Gastrocnemius medialis (tissue), 4 donors: ENCODE results near the gene LPIN3. TPM values are rescaled to one million over a fixed set of nuclear protein-coding genes. Genes with fewer than 3 reads are reported as not detected.
A peak's percentile ranks its signal among the peaks of the same experiment; 100 is the strongest.

Source experiments
- ATAC-seq, 2 donors: fragments of 150-250 bp; one replicate each; pipeline ENCODE4 v1.9.1; 2016
- DNase-seq, 2 donors: peaks; one replicate each; pipeline ENCODE4 v3.0.0-alpha.2; 2019
- H3K27ac ChIP-seq, 4 donors: fragments of 200-600 bp; sonication (generic); 1 replicate in 1 of 4; 2 replicates in 3 of 4; pipeline ENCODE4 v1.5.1; 2016 to 2018; ENCODE audit warnings: mild to moderate bottlenecking in 2 of 4, moderate library complexity in 1 of 4
- H3K27me3 ChIP-seq, 3 donors: fragments of 200-600 bp; sonication (generic) in 2 of 3; 1 replicate in 1 of 3; 2 replicates in 2 of 3; pipeline versions ENCODE4 v1.5.1 to v1.6.0; 2016 to 2019; ENCODE audit warnings: mild to moderate bottlenecking in 1 of 3, moderate library complexity in 1 of 3
- H3K36me3 ChIP-seq, 2 donors: fragments of 200-600 bp; sonication (generic) in 1 of 2; one replicate each; pipeline ENCODE4 v1.5.1; 2017 to 2018
- H3K4me1 ChIP-seq, 2 donors: fragments of 200-600 bp; sonication (generic) in 1 of 2; one replicate each; pipeline ENCODE4 v1.5.1; 2016 to 2017; ENCODE audit warnings: mild to moderate bottlenecking in 2 of 2
- H3K4me3 ChIP-seq, 4 donors: fragments of 200-600 bp; sonication (generic) in 3 of 4; 1 replicate in 1 of 4; 2 replicates in 3 of 4; pipeline ENCODE4 v1.5.1; 2016 to 2019; ENCODE audit warnings: mild to moderate bottlenecking in 2 of 4
- H3K9me3 ChIP-seq, 3 donors: fragments of 200-600 bp; sonication (generic) in 2 of 3; 1 replicate in 1 of 3; 2 replicates in 2 of 3; pipeline ENCODE4 v1.5.1; 2016 to 2019
- POLR2A ChIP-seq, 2 donors: fragments of 450-650 bp; IDR thresholded peaks; one replicate each; pipeline ENCODE4 v1.6.1; 2017; ENCODE audit warnings: antibody characterized with exemption in 2 of 2, mild to moderate bottlenecking in 2 of 2, moderate library complexity in 2 of 2
- in situ Hi-C, 4 donors: fragments of 200-750 bp; cut with MboI; loops; one replicate each; pipeline versions ENCODE4 v1.15.0 to v1.8.0; 2017; ENCODE audit warnings: low sequenced_read_pairs in 4 of 4
- intact Hi-C: fragments of 100-400 bp; cut with DNase I; formaldehyde crosslinking; loops from one replicate; pipeline ENCODE4 v1.15.1; 2023; ENCODE audit warnings: low total_unique reads
- total RNA-seq, 4 donors: library from RNA; depleted of rRNA; stranded (reverse); fragments of >200 nt; gene quantifications; one replicate each; pipeline versions ENCODE4 v1.1.0 to v1.2.3, GENCODE V29; 2016
- TF ChIP-seq, protein P1 (sequence below), 5 experiments: fragments of 450-650 bp in 3 of 5; fragments of 200-600 bp in 2 of 5; sonication (generic) in 2 of 5; IDR thresholded peaks in 4 of 5; conservative IDR thresholded peaks in 1 of 5; 1 replicate in 4 of 5; 2 replicates in 1 of 5; pipeline ENCODE4 v1.5.1; 2016 to 2019; ENCODE audit warnings: antibody characterized with exemption in 5 of 5, mild to moderate bottlenecking in 3 of 5, moderate library complexity in 3 of 5

The LPIN3 gene
- total RNA-seq, 4 donors from 2014 or later: 0.56 to 2.4 (median 1.1) TPM

DNA sequence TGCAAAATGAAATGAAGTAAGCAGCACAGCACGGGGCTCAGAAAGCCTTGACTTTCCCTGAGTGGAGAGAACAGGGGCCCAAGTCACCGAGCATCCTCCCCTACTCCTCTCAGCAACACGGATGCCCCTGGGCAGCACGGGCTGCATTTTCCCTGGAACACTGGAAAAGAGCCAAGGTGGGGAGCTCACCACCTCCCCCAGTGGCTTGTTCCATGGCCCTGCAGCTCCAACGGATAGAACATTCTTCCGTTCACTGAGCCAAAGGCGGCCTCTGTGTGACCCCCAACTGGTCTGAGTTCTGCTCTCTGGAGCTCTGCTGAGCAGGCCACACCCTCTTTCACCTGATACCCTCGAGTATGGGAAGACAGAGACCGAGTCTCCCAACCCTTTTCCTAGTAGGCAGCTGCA lies 46.8 kb downstream of the LPIN3 start:
- Histone ChIP-seq H3K27me3 (no peaks in the 10 kb centered on the region), H3K9me3 (no peaks in the 10 kb centered on the region), H3K36me3 (no peaks in the 10 kb centered on the region), H3K4me1 (peaks cover 6 to 7% of the 10 kb centered on the region in 2 donors), H3K27ac (no peak overlapping the region), H3K4me3 (no peak overlapping the region)
- TF ChIP-seq POLR2A (IDR thresholded peaks at IDR 0.05): no peak
- TF ChIP-seq, protein P1, sequence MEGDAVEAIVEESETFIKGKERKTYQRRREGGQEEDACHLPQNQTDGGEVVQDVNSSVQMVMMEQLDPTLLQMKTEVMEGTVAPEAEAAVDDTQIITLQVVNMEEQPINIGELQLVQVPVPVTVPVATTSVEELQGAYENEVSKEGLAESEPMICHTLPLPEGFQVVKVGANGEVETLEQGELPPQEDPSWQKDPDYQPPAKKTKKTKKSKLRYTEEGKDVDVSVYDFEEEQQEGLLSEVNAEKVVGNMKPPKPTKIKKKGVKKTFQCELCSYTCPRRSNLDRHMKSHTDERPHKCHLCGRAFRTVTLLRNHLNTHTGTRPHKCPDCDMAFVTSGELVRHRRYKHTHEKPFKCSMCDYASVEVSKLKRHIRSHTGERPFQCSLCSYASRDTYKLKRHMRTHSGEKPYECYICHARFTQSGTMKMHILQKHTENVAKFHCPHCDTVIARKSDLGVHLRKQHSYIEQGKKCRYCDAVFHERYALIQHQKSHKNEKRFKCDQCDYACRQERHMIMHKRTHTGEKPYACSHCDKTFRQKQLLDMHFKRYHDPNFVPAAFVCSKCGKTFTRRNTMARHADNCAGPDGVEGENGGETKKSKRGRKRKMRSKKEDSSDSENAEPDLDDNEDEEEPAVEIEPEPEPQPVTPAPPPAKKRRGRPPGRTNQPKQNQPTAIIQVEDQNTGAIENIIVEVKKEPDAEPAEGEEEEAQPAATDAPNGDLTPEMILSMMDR (IDR thresholded peaks at IDR 0.05 in 4 of 5, conservative IDR thresholded peaks at IDR 0.05 in 1 of 5): no peak
- intact Hi-C loops: no loop called here
- DNase-seq (no peak), ATAC-seq (no peak)
- in situ Hi-C loops: no loop called here

DNA sequence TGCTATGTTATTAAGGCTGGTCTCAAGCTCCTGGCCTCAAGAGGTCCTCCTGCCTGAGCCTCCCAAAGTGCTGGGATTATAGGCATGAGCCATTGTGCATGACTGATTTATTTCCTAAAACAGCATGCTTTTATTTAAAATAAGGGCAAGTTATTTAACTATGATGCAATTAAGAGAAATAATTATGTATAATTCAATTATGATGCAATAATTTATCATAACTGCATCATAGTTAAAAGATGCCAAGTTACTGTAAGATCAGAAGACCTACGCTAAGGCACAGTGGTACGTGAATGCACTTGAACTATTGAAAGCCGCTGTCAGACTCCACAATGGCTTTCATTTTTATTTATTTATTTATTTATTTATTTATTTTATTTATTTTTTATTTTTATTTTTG lies 50.3 kb downstream of the LPIN3 start:
- H3K4me3 ChIP-seq: no peak overlapping the region
- intact Hi-C loops (no loop called here), in situ Hi-C loops (no loop called here)
- H3K27me3 ChIP-seq: no peaks in the 10 kb centered on the region
- ATAC-seq (no peak), DNase-seq (no peak)
- H3K36me3 ChIP-seq: no peaks in the 10 kb centered on the region
- TF ChIP-seq, protein P1 (IDR thresholded peaks at IDR 0.05 in 4 of 5, conservative IDR thresholded peaks at IDR 0.05 in 1 of 5): no peak
- no peak for TF ChIP-seq POLR2A (IDR thresholded peaks at IDR 0.05)
- H3K9me3 ChIP-seq: no peaks in the 10 kb centered on the region
- no peak overlapping the region for H3K27ac ChIP-seq
- peaks cover 20 to 25% of the 10 kb centered on the region in 2 donors for H3K4me1 ChIP-seq

DNA sequence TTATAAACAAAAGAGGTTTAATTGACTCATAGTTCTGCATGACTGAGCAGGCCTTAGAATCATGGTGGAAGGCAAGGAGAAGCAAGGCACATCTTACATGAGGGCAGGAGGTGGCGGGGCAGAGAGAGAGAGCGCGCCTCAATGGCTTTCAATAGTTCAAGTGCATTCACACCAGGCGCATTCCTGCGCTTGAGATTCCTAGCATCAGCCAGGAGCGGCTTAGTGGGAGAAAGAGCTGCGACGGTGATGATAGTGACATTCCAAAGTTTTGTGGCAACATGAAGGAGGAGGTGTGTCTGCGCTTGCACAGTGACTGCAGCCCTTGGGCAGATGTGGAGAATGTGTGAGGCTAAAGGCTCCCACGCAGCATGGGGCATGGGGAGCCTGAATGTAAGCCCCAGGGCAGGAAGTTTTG lies 51.0 kb downstream of the LPIN3 start:
- DNase-seq (no peak), ATAC-seq (no peak)
- no peaks in the 10 kb centered on the region for H3K27me3 ChIP-seq
- H3K9me3 ChIP-seq: no peaks in the 10 kb centered on the region
- H3K36me3 ChIP-seq: no peaks in the 10 kb centered on the region
- TF ChIP-seq, protein P1 (IDR thresholded peaks at IDR 0.05 in 4 of 5, conservative IDR thresholded peaks at IDR 0.05 in 1 of 5): no peak
- TF ChIP-seq POLR2A (IDR thresholded peaks at IDR 0.05): no peak
- in situ Hi-C loops (no loop called here), intact Hi-C loops (no loop called here)
- H3K4me1 ChIP-seq: peaks cover 20 to 25% of the 10 kb centered on the region in 2 donors
- no peak overlapping the region for H3K4me3 ChIP-seq
- no peak overlapping the region for H3K27ac ChIP-seq

DNA sequence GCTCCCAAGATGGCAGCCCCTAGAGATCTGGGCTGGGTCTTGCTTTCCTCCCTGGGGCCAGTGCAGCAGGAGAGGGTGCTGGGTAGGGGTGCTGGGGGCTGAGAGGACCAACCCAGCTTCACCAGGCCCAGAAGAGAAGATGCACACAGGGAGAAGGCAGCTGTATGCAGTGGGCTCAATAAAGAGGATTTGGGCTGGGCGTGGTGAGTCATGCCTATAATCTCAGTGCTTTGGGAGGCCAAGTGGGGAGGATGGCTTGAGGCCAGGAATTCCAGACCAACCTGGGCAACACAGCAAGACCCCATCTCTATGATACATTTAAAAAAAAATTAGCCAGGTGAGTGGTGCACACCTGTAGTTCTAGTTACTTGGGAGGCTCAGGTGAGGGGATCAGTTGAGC lies 51.7 kb downstream of the LPIN3 start:
- ATAC-seq (no peak), DNase-seq (no peak)
- in situ Hi-C loops: no loop called here
- no peaks in the 10 kb centered on the region for H3K36me3 ChIP-seq
- H3K27me3 ChIP-seq: no peaks in the 10 kb centered on the region
- H3K9me3 ChIP-seq: no peaks in the 10 kb centered on the region
- H3K4me3 ChIP-seq: no peak overlapping the region
- TF ChIP-seq POLR2A (IDR thresholded peaks at IDR 0.05): no peak
- TF ChIP-seq, protein P1 (IDR thresholded peaks at IDR 0.05 in 4 of 5, conservative IDR thresholded peaks at IDR 0.05 in 1 of 5): no peak
- intact Hi-C loops: no loop called here
- peaks cover 17 to 21% of the 10 kb centered on the region in 2 donors for H3K4me1 ChIP-seq
- peak overlapping the region in 2 of 4 donors; percentile 12 to 38 for H3K27ac ChIP-seq
